GM13977 (cell line): ENCODE results near the gene TMEM60.

Source experiments
- DNase-seq: peaks from one replicate; pipeline ENCODE4 v3.0.0; 2012; ENCODE audit warnings: low spot score
- CTCF ChIP-seq: IDR thresholded peaks from 2 replicates; pipeline ENCODE4 v1.5.1; 2012; ENCODE audit warnings: mild to moderate bottlenecking, control low read depth; ENCODE audit not compliant: insufficient read depth; ENCODE audit errors: extremely low read depth, missing control alignments
- in situ Hi-C: fragments of 300-500 bp; cut with MboI; formaldehyde crosslinking; loops from one replicate; pipeline ENCODE4 v1.12.0; 2022; ENCODE audit warnings: low sequenced_read_pairs, low pct_unique_long_range_greater_than_20kb, mixed read lengths, inconsistent platforms; ENCODE audit not compliant: unreplicated experiment

The TMEM60 gene

GRCh38 chr7:77798394-77799077, at the start of gene TMEM60, which contains the start of gene PHTF2:
TMEM60 (minus strand) TSS chr7:77798434; CDS start chr7:77794373, 4,061 bp downstream.
PHTF2 (plus strand) TSS chr7:77798773.
- DNase-seq: peak; percentile 93
- in situ Hi-C loops: loop anchor here (10.0 kb wide), 1 partner anchor 116 kb away; no protein-coding TSS in a partner anchor
- peak; percentile 37 for TF ChIP-seq CTCF

GRCh38 chr7:77846317-77847092, 48.3 kb upstream of the TMEM60 start:
- no peak for TF ChIP-seq CTCF
- in situ Hi-C loops: no loop called here
- DNase-seq: no peak

- in situ Hi-C loops: no loop called here
- DNase-seq: no peak
- no peak for TF ChIP-seq CTCF
Measured at GRCh38 chr7:77843194-77843593, 45.0 kb upstream of the TMEM60 start.

- in situ Hi-C loops: no loop called here
- no peak for TF ChIP-seq CTCF
- DNase-seq: no peak
Measured at GRCh38 chr7:77839919-77840318, 41.7 kb upstream of the TMEM60 start.

- TF ChIP-seq CTCF: no peak
- in situ Hi-C loops: no loop called here
- no peak for DNase-seq
Measured at GRCh38 chr7:77838929-77839491, 40.8 kb upstream of the TMEM60 start.

GRCh38 chr7:77837966-77838365, 39.7 kb upstream of the TMEM60 start:
- no peak for TF ChIP-seq CTCF
- in situ Hi-C loops: no loop called here
- DNase-seq: no peak
